B cell (primary cell): ENCODE results near the gene ENDOV. TPM values are rescaled to one million over a fixed set of nuclear protein-coding genes. Genes with fewer than 3 reads are reported as not detected.

Source experiments
- ATAC-seq: fragments of 200-7000 bp; cut with Tn5 transposase; one replicate; pipeline ENCODE4 v1.10.0; 2021; ENCODE audit warnings: low read depth, mild to moderate bottlenecking, moderate number of reproducible peaks, moderate library complexity
- CTCF ChIA-PET: fragments of 350-600 bp; sonication (Branson Sonifier 250); formaldehyde crosslinking; loops from one replicate; lab custom pipeline; 2021; ENCODE audit warnings: antibody characterized with exemption, inconsistent platforms; lab: Charles Lee
- POLR2A ChIA-PET: fragments of 350-600 bp; sonication (Branson Sonifier 250); formaldehyde crosslinking; loops from one replicate; lab custom pipeline; 2021; ENCODE audit warnings: antibody characterized with exemption; lab: Charles Lee
- DNase-seq: peaks from one replicate; pipeline ENCODE4 v3.0.0; 2013
- H2AFZ ChIP-seq: 2 replicates; pipeline ENCODE4 v1.6.1; 2012; ENCODE audit warnings: mild to moderate bottlenecking, low read depth, low read length; ENCODE audit not compliant: insufficient read depth, poor library complexity, severe bottlenecking
- H3K27ac ChIP-seq, 2 donors: 1 replicate in 1 of 2; 2 replicates in 1 of 2; pipeline ENCODE4 v1.5.1; 2012 to 2013; ENCODE audit warnings: low read length in 2 of 2, mild to moderate bottlenecking in 2 of 2, moderate library complexity in 1 of 2
- H3K27me3 ChIP-seq, 4 experiments: fragments of 200-600 bp in 1 of 4; sonication (generic) in 1 of 4; replicated peaks in 1 of 4; 1 replicate in 2 of 4; 2 replicates in 2 of 4; pipeline versions ENCODE4 v1.6.1 to v1.7.0; 2013 to 2016; ENCODE audit warnings: low read length in 3 of 4, mild to moderate bottlenecking in 2 of 4, mixed read lengths in 1 of 4, moderate library complexity in 1 of 4; ENCODE audit not compliant: insufficient read depth in 4 of 4, control insufficient read depth in 3 of 4; ENCODE audit errors: control extremely low read depth in 1 of 4
- H3K36me3 ChIP-seq, 2 experiments: replicated peaks in 1 of 2; 1 replicate in 1 of 2; 2 replicates in 1 of 2; pipeline versions ENCODE4 v1.6.1 to v1.7.1; 2013; ENCODE audit warnings: low read length in 1 of 2; ENCODE audit not compliant: insufficient read depth in 2 of 2, control insufficient read depth in 1 of 2; ENCODE audit errors: control extremely low read depth in 1 of 2, extremely low read depth in 1 of 2
- H3K4me1 ChIP-seq, 2 donors: fragments of 200-600 bp in 1 of 2; sonication (generic) in 1 of 2; 1 replicate in 1 of 2; 2 replicates in 1 of 2; pipeline versions ENCODE4 v1.5.1 to v1.6.1; 2013 to 2017; ENCODE audit warnings: low read length in 2 of 2; ENCODE audit not compliant: control insufficient read depth in 2 of 2, insufficient read depth in 2 of 2
- H3K4me2 ChIP-seq: replicated peaks from 2 replicates; pipeline ENCODE3; 2012; ENCODE audit warnings: mild to moderate bottlenecking, low read depth, low read length; ENCODE audit not compliant: poor library complexity, severe bottlenecking
- H3K4me3 ChIP-seq, 5 experiments: fragments of 200-600 bp in 1 of 5; sonication (generic) in 1 of 5; 1 replicate in 3 of 5; 2 replicates in 2 of 5; pipeline versions ENCODE4 v1.5.1 to v1.7.0; 2011 to 2016; ENCODE audit warnings: low read length in 4 of 5, mild to moderate bottlenecking in 4 of 5, low read depth in 2 of 5, control low read depth in 1 of 5, moderate library complexity in 1 of 5; ENCODE audit not compliant: insufficient read depth in 1 of 5; ENCODE audit errors: control extremely low read depth in 1 of 5, extremely low read depth in 1 of 5
- H3K79me2 ChIP-seq: fragments of 200-600 bp; sonication (generic); one replicate; pipeline ENCODE4 v1.6.0; 2016; ENCODE audit warnings: low read length; ENCODE audit not compliant: control insufficient read depth, insufficient read depth
- H3K9ac ChIP-seq: fragments of 200-600 bp; sonication (generic); 2 replicates; pipeline ENCODE4 v1.6.1; 2017; ENCODE audit warnings: mild to moderate bottlenecking, low read length, moderate library complexity
- H3K9me3 ChIP-seq, 3 donors: one replicate each; pipeline versions ENCODE4 v1.6.1 to v1.7.1; 2013; ENCODE audit warnings: low read length in 2 of 3; ENCODE audit not compliant: control insufficient read depth in 2 of 3, insufficient read depth in 1 of 3; ENCODE audit errors: control extremely low read depth in 1 of 3
- H4K20me1 ChIP-seq: 2 replicates; pipeline ENCODE4 v1.6.0; 2012; ENCODE audit warnings: mild to moderate bottlenecking, low read length; ENCODE audit not compliant: insufficient read depth, control insufficient read depth, poor library complexity, severe bottlenecking
- H3K27ac Mint-ChIP-seq: one replicate; pipeline ENCODE4 v1.8.0; 2021; ENCODE audit warnings: mixed read lengths
- H3K27me3 Mint-ChIP-seq: one replicate; pipeline ENCODE4 v1.8.0; 2021; ENCODE audit warnings: mixed read lengths
- H3K4me1 Mint-ChIP-seq: one replicate; pipeline ENCODE4 v1.8.0; 2021; ENCODE audit warnings: mixed read lengths
- H3K4me3 Mint-ChIP-seq: one replicate; pipeline ENCODE4 v1.8.0; 2021; ENCODE audit warnings: mixed read lengths
- H3K9me3 Mint-ChIP-seq: one replicate; pipeline ENCODE4 v1.8.0; 2022; ENCODE audit warnings: mixed read lengths; ENCODE audit not compliant: insufficient read depth
- EZH2 ChIP-seq: IDR thresholded peaks from 2 replicates; pipeline ENCODE4 v1.6.1; 2012; ENCODE audit warnings: borderline replicate concordance, low read depth, mild to moderate bottlenecking, moderate library complexity, low read length; ENCODE audit not compliant: insufficient read depth, poor library complexity, severe bottlenecking
- WGBS: methylation state at CpG from one replicate; pipeline ENCODE4 v1.1.5; 2013; ENCODE audit warnings: missing lambda C conversion rate; ENCODE audit not compliant: insufficient coverage; 5-methylcytosine and 5-hydroxymethylcytosine counted together
- intact Hi-C: fragments of 100-400 bp; cut with micrococcal nuclease; formaldehyde crosslinking; loops from one replicate; pipeline ENCODE4 v1.10.0; 2022
- polyA plus RNA-seq: library from polyadenylated mRNA; depleted of rRNA; stranded (reverse); fragments of >200 nt; gene quantifications from 2 replicates; pipeline ENCODE4 v1.2.3, GENCODE V29; 2012
- total RNA-seq, 2 donors: library from RNA; stranded (reverse); fragments of 120-200 nt in 1 of 2; gene quantifications; 1 replicate in 1 of 2; 2 replicates in 1 of 2; pipeline versions ENCODE4 v1.2.3 to v1.2.4, GENCODE V29; 2013 to 2022
- TF ChIP-seq, protein P1 (sequence below): fragments of 200-600 bp; IDR thresholded peaks from one replicate; pipeline ENCODE4 v1.8.0; 2022; ENCODE audit warnings: antibody characterized with exemption, mild to moderate bottlenecking

Gene ENDOV
- total and polyA plus RNA-seq, 2 donors (not counting 1 experiment from before 2014, with no cell fraction given) = 25.3 to 49.5 TPM

DNA sequence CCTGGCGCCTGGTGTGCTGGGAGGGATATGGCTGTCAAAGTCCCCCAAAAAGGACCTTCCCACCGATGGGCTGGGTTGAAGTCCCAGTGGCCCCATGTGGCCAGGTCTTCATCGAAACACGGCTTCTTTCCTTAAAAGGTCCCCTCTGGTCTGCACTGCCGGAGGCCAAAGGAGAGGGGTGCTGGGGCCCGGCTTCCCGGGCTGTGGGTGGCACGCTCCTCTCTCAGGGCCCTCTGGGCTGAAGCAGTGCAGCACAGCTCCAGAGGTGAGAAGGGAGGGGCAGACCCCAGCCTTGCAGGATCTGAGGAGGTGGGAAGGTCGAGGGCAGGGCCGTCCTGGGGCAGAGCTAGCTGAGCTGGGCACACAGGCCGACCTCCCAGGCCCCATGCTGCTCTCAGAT lies 54.7 kb downstream of the ENDOV start:
- H3K4me1 ChIP-seq = peaks cover 18 to 19% of the 10 kb centered on the region in 2 donors
- DNase-seq (no peak), ATAC-seq (no peak)
- Mint-ChIP-seq H3K27ac (no peak overlapping the region), H3K4me3 (no peak overlapping the region), H3K9me3 (no peaks in the 10 kb centered on the region), H3K4me1 (peaks cover 11% of the 10 kb centered on the region), H3K27me3 (peaks cover 72% of the 10 kb centered on the region)
- 86% methylated on average over 10 of the region's 11 CpGs for WGBS
- no peak overlapping the region for H3K9ac ChIP-seq
- ChIA-PET CTCF (no interaction called here), POLR2A (no interaction called here)
- TF ChIP-seq, protein P1, sequence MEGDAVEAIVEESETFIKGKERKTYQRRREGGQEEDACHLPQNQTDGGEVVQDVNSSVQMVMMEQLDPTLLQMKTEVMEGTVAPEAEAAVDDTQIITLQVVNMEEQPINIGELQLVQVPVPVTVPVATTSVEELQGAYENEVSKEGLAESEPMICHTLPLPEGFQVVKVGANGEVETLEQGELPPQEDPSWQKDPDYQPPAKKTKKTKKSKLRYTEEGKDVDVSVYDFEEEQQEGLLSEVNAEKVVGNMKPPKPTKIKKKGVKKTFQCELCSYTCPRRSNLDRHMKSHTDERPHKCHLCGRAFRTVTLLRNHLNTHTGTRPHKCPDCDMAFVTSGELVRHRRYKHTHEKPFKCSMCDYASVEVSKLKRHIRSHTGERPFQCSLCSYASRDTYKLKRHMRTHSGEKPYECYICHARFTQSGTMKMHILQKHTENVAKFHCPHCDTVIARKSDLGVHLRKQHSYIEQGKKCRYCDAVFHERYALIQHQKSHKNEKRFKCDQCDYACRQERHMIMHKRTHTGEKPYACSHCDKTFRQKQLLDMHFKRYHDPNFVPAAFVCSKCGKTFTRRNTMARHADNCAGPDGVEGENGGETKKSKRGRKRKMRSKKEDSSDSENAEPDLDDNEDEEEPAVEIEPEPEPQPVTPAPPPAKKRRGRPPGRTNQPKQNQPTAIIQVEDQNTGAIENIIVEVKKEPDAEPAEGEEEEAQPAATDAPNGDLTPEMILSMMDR = no peak
- TF ChIP-seq EZH2 = no peak
- H3K4me2 ChIP-seq = no peak overlapping the region
- peaks cover 0 to 66% (median 17%) of the 10 kb centered on the region in 4 experiments for H3K27me3 ChIP-seq
- intact Hi-C loops = no loop called here
- H3K9me3 ChIP-seq = peaks cover 0 to 7% (median 0%) of the 10 kb centered on the region in 3 donors
- no peaks in the 10 kb centered on the region for H4K20me1 ChIP-seq
- no peak overlapping the region for H3K27ac ChIP-seq
- no peaks in the 10 kb centered on the region for H3K79me2 ChIP-seq
- H2AFZ ChIP-seq = no peak overlapping the region
- no peak overlapping the region for H3K4me3 ChIP-seq
- H3K36me3 ChIP-seq = no peaks in the 10 kb centered on the region

DNA sequence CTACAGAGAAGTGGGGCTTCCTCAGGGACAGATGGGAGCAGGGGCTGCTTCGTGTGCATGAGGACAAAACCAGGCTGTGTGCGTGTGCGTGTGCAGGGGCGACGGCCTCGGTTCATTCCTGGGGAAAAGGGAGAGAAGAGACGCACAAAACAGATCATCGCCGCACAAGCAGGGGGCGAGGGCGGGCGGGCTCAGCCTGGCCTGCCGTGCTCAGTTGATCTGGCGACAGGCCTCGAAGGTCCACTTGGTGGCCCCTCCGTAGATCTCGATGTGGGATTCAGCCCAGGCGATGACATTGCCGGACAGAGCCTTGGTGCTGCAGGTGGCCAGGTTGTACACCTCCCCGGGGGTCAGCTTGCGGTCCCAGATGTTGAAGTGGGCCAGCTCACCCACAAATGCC lies 55.6 kb downstream of the ENDOV start:
- no peaks in the 10 kb centered on the region for H3K36me3 ChIP-seq
- peaks cover 28 to 29% of the 10 kb centered on the region in 2 donors for H3K4me1 ChIP-seq
- peaks cover 20% of the 10 kb centered on the region for H3K4me1 Mint-ChIP-seq
- H3K27me3 ChIP-seq = peaks cover 0 to 66% (median 22%) of the 10 kb centered on the region in 4 experiments
- H2AFZ ChIP-seq = no peak overlapping the region
- ATAC-seq (no peak), DNase-seq (no peak)
- no peak for TF ChIP-seq EZH2
- TF ChIP-seq, protein P1 = no peak
- no peak overlapping the region for H3K27ac ChIP-seq
- WGBS = 87% methylated on average over 19 of the region's 21 CpGs
- intact Hi-C loops = no loop called here
- H3K27me3 Mint-ChIP-seq = peaks cover 73% of the 10 kb centered on the region
- no peaks in the 10 kb centered on the region for H3K9me3 Mint-ChIP-seq
- ChIA-PET CTCF (no interaction called here), POLR2A (no interaction called here)
- H3K9me3 ChIP-seq = peaks cover 0 to 7% (median 0%) of the 10 kb centered on the region in 3 donors
- no peak overlapping the region for H3K27ac Mint-ChIP-seq
- no peaks in the 10 kb centered on the region for H3K79me2 ChIP-seq
- H4K20me1 ChIP-seq = no peaks in the 10 kb centered on the region
- no peak overlapping the region for H3K4me3 ChIP-seq
- no peak overlapping the region for H3K4me2 ChIP-seq
- no peak overlapping the region for H3K4me3 Mint-ChIP-seq
- H3K9ac ChIP-seq = no peak overlapping the region
